Stimulated activated CD4-positive, alpha-beta T cell treated with anti-CD3 and anti-CD28 coated beads, Interleukin-15, amount 100 ng/mL, for 24 hours (primary cell): ENCODE measurements around the gene KLRK1.
"Not testable (repeated sequence)": the region's sequence is repeated elsewhere in the genome, so short reads cannot be mapped to it uniquely, and the experiment has no call there.

Experiments
- DNase-seq: peaks from one replicate; pipeline ENCODE4 v3.0.0-alpha.2; 2020

The KLRK1 gene

DNA sequence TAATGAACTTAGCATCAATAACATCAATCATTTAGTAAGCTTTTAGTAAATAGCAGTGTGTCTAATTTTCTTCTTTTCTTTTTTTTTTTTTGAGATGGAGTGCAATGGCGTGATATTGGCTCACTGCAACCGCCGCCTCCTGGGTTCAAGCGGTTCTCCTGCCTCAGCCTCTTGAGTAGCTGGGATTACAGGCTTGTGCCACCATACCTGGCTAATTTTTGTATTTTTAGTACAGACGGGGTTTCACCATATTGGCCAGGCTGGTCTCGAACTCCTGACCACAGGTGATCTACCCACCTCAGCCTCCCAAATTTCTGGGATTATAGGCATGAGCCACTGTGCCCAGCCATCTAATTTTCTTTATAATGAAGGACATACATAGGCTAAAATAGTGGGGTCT lies 2.3 kb downstream of the KLRK1 start:
- DNase-seq, result not testable (repeated sequence)

DNA sequence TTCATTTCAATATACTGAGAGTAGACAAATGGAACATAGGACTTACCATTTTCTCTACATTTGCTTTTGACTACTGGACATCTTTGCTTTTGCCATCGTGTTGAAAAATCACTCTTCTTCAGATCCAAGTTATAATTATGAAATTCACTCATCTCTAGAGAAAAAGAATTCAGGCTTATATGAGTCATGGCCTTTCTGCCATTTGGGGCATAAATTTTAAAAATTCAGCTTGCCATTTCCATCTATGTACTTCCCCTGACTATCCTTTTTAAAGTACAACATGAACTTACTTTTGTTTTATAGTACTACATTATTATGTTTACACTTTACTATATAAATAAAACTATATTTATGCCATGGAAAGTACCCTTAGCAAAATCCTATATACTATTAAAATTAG lies 3.0 kb downstream of the KLRK1 start:
- DNase-seq, result no peak

DNA sequence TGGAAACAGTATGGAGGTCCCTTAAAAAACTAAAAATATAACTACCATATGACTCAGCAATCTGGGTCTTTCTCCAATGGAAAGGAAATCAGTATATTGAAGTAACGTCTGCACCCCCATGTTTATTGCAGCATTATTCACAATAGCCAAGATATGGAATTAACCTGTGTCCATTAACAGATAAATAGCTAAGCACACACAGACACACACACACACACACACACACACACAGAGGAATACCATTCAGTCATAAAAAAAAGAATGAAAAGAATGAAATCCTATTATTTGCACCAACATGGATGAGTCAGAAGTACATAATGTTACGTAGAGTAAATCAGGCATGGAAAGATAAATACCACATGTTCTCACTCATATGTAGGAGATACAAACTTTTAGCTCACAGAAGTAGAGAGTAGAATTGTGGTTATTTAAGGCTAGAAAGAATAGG lies 4.7 kb downstream of the KLRK1 start:
- no peak for DNase-seq

DNA sequence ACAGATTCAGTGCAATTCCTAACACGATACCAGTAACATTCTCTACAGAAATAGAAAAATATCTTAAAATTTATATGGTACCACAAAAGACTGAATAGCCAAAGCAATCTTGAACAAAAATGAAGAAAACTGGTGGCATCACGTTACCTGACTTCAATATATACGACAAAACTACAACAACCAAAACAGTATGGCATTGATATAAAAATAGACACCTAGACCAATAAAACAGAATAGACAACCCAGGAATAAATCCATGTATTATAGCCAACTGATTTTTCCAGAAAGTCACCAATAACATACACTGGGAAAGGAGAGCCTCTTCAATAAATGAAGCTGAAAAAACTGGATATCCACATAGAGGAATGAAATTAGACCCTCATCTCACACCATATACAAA lies 5.7 kb downstream of the KLRK1 start:
- no peak for DNase-seq

GRCh38 chr12:10381928-10382628 lies 7.8 kb downstream of the KLRK1 start:
- no peak for DNase-seq

DNA sequence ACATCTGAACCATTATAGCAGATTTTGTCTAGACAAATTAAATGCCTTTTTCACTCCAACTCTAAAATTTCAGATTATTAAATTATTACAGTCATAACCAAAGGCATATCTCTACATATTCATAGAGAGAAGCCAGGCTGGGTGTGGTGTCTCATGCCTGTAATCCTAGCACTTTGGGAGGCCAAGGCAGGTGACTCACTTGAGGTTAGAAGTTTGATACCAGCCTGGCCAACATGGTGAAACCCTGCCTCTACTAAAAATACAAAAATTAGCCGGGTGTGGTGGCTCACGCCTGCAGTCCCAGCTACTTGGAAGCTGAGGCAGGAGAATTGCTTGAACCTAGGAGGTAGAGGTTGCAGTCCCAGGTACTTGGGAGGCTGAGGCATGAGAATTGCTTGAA lies 11.1 kb downstream of the KLRK1 start:
- DNase-seq, result not testable (repeated sequence)

DNA sequence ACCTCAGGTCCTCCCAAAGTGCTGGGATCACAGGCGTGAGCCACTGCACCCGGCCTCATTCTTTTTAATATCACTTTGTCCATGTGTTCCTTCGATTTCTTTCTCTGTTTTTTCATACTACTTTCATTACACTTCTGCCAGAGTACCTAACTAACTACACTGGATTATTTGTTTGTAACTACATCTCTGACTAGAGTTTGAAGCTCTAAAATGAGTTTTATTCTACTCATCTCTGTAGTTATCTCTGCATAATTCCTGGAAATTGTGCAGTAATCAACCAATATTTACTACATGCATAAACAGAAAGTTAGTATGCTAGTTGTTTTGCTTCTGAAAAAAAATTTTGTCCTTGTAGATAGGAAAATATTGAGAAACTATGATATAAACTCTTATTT lies 15.2 kb downstream of the KLRK1 start:
- DNase-seq, result no peak

DNA sequence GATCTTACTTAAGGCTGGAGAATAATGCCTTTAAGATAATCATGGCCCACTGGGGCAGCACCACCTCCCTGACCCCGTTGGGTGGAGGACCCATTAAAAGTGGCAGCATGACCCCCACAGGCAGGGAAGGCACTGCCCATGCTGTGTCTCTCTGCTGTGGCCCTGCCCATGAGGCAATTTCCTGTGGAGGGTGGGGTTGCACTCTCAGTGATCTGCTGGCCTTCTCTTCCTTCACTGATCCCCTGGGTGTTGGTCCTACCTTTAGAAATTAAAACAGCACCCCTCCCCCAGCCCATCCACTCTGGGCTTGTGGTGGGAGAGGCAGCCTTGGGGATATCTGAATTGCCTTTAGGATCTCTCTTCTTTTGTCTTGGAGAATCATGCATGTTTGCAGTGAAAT lies 17.3 kb downstream of the KLRK1 start:
- no peak for DNase-seq

DNA sequence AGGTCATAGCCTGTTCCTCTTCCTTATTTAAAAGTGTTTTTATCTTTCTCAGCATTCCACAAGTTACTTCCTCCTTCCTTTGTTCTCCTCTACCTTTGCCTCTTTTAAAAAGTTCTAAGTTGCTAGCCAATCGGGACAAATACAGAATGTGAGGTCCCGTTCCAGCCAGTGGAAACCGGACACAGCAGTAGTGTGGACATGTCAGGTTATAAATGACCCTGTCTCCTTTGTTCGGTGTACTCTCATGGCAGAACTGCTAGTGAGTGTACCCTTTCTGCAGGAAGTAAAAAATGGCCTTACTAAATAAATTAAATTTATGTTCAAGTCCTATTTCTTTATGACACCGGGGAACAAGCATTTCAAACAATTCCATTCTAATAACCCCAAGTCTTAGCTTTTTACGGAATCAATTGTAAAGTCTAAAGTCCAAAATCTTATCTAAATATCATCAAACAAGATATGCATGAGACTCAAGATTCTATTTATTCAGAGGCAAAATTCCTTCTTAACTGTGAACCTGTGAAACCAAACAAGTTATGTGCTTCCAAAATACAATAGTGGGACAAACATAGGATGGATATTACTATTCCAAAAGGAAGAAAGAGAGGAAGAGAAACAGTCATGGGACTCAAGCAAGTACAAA lies 17.8 kb downstream of the KLRK1 start:
- not testable (repeated sequence) for DNase-seq

GRCh38 chr12:10369557-10370415 lies 20.1 kb downstream of the KLRK1 start:
- DNase-seq, result no peak

DNA sequence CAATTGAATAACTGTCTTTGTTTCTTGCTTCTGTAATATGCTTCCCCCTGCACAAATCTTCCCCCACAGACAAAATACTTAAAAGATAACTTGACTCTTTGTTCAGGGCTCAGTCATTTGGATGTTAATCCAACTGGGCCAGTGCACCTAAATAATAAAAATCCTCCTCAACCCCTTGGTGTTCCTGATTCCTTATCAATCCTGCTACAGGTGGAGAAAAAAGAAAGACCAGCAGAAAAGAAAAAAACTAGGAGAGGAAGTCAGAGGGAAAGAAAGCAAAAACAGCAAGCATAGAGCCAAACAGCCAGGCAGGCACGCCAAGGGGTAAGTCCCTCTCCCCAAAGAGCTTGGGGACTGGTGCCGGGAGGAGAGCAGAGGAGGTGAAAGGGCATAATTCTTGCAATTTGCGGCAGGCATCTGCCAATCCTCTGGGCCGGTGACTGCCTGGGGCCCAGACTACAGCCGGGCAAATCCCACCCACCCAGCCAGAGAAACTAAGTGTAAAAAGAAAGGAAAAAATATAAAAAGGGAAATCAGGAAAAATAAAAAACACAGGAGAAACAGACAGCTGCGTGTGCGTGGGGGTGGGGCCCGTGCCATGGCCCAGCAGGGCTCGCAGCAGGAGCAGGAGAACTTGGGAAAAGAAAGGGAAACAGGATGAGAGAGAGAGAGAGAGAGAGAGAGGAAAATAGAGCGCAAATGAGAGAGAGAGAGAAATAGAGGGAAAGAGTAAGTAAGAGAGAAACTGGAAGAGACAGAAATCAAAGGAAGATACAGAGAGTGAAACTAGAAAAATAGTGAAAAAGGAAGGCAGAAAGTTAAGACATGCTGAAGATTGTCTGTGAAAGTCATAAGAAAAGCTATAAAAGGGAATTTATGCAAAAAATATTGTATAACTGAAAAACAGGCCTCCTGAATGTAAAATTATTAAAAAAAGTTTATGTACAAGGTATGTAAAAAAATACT lies 21.4 kb downstream of the KLRK1 start:
- no peak for DNase-seq

GRCh38 chr12:10367714-10368113 lies 22.1 kb downstream of the KLRK1 start:
- DNase-seq, result not testable (repeated sequence)

DNA sequence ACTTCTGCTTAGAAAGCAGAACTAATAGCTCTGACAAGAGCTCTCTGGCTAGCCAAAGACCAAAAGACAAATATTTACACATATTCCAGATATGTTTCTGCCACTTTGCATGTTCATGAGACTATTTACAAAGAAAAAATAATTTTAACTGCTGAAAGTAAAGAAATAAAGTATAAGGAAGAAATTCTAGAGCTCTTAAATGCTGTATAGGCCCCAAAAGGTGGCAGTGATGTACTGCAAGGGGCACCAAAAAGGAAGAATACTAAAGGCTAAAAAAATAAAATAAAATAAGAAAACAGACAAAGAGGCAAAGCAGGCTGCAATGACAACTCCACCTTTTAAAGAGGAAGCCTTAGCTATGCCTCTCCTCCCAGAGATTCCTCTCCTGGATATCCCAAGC lies 23.0 kb downstream of the KLRK1 start:
- no peak for DNase-seq

GRCh38 chr12:10365696-10366405 lies 24.0 kb downstream of the KLRK1 start:
- DNase-seq, result no peak

DNA sequence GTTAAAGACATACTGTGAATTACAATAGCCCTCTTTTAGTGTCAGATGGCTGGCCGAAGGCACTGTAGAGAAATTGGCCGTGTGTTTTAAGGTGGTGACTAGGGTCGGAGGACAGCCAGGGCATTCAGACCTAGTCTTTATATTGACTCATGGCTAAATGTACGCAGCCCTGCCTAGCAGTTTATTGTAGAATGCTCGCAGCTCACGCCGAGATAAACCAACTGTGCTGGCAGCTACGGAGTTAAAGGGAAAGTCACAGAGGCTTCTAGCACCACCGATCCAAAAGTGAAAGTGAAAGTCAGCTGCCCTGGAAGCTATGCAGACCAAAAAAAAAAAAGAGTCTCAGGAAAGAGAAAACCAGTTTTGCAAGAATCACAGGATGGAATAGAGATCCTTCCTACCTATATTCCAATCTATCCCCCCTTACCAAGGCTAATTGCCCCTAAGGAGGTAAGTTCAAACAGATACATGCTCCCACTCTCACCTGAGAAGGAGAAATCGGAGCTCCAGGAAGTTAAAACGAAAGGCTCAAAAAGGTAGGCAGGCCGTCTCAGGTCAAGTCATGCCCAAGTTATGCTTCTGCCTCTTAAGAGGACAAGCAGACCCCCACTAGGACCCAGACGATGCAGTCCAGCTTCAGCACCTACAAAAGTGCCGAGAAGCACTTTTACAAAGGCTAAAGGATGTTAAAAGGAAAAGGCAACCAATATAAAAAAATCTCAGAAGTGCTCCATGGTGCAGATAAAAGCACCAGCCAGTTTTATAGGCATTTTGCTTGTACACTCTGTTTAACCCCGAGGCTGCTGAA lies 24.8 kb downstream of the KLRK1 start:
- peak; percentile 61 for DNase-seq

DNA sequence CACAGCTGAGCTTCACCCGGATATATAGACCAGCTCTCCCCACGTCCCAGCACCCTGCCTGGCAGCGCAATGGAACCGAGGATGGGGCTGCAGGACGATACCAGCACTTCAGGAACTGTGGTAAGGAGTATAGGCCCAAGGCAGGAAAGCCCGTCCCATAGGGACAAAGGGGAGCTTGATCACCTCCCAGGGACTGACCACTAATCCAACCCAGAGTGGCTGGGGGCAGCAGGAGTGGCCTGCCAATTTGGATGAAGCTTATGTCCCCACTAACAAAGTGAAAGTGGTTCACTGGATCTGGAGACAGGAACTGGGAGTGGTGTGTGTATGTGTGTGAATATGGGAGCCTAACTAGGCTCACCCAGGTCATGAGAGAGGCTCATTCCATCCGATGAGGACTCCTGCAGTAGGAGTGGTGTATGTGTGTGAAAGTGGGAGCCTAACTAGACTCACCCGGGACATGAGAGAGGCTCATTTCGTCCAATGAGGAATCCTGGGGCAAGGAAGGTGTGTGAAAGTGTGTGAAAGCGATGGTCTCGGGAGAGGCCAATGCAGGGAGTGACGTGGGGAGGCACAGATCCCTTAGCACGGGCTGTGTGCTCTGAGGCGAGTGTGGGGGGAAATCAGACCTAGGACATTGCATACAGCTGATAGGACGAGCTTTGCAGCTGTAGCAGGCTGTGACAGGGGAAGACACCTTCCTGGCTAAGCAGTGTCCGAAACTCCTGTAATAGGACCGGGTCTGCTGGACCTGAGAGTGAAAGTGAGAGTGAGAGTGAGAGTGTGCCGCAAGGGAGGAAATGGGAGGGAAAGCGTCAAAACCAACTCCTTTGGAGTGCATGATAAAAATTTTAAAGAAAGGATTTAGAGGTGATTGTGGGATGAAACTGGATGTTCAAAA lies 25.7 kb downstream of the KLRK1 start:
- DNase-seq, result peak; percentile 41

GRCh38 chr12:10363658-10363913 lies 26.3 kb downstream of the KLRK1 start:
- no peak for DNase-seq

DNA sequence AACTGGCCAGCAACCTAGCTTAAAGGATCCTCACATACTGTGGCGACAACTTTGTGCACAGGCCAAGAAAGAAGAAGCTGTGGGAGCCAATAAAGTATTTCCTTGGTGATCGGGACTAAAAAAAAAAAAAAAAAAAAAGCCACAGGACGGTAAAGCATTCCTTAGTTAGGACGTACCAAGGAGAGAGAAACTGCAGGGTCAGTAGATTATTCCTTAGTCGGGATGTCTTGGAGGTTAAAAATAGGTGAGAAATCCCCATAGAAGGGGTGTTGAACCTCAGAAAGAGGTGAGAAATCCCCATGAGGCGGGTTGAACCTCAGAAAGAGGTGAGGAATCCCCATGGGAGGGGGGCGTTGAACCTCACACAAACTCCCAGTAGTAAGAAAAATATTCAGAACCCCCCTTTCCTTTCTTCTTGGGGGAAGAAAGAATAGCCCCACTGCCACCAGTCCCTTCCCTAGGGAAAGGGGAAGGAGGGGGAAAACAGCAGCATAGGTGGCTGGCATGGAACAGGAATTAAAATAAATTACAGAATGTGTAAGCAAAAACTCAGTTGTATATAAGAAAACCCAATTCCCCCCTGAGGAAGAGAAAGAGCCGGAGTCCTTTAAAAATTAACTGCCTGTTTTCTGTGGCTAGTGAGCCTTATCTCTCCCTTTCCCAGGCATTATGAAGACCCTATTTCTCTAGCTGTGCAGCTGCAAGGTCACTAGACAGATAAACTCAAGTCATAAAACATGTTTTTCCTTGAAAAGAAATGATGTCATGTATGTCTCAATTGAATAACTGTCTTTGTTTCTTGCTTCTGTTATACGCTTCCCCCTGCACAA lies 26.8 kb downstream of the KLRK1 start:
- no peak for DNase-seq

DNA sequence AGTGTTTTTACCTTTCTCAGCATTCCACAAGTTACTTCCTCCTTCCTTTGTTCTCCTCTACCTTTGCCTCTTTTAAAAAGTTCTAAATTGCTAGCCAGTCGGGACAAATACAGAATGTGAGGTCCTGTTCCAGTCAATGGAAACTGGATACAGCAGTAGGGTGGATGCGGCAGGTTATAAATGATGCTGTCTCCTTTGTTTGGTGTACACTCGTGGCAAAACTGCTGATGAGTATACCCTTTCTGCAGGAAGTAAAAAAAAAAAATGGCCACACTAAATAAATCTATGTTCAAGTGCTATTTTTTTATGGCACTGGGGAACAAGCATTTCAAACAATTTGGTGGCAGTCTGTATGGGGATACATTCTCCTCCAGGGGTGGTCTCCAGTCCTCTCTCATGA lies 27.5 kb downstream of the KLRK1 start:
- DNase-seq, result no peak
